Heart right ventricle (tissue), 16 donors: ENCODE data around the gene SNRNP27. TPM values are rescaled to one million over a fixed set of nuclear protein-coding genes. Genes with fewer than 3 reads are reported as not detected.

Experiments
- ATAC-seq, 8 donors: fragments of 200-7000 bp; cut with Tn5 transposase; one replicate each; pipeline ENCODE4 v1.9.1; 2020; ENCODE audit warnings: mild to moderate bottlenecking in 8 of 8, moderate library complexity in 8 of 8, moderate number of reproducible peaks in 1 of 8
- DNase-seq, 2 donors: peaks; one replicate each; pipeline ENCODE4 v3.0.0-alpha.2; 2020
- H3K27ac ChIP-seq, 10 donors: fragments of 200-600 bp; sonication (generic) in 2 of 10; one replicate each; pipeline versions ENCODE4 v1.5.0 to v1.8.0; 2020 to 2022; ENCODE audit warnings: mild to moderate bottlenecking in 3 of 10
- H3K27me3 ChIP-seq, 7 donors: fragments of 200-600 bp; one replicate each; pipeline ENCODE4 v1.8.0; 2021 to 2022; ENCODE audit warnings: mild to moderate bottlenecking in 2 of 7
- H3K36me3 ChIP-seq, 9 donors: fragments of 200-600 bp; sonication (generic) in 1 of 9; one replicate each; pipeline versions ENCODE4 v1.5.0 to v1.8.0; 2020 to 2022; ENCODE audit warnings: mild to moderate bottlenecking in 2 of 9
- H3K4me1 ChIP-seq, 9 donors: fragments of 200-600 bp; sonication (generic) in 1 of 9; one replicate each; pipeline versions ENCODE4 v1.5.0 to v1.8.0; 2020 to 2022; ENCODE audit warnings: mild to moderate bottlenecking in 4 of 9
- H3K4me3 ChIP-seq, 10 donors: fragments of 200-600 bp; sonication (generic) in 2 of 10; one replicate each; pipeline versions ENCODE4 v1.5.0 to v1.8.0; 2020 to 2022; ENCODE audit warnings: mild to moderate bottlenecking in 7 of 10, moderate library complexity in 2 of 10
- H3K9me3 ChIP-seq, 11 donors: fragments of 200-600 bp in 10 of 11; sonication (generic) in 2 of 11; one replicate each; pipeline versions ENCODE4 v1.5.0 to v1.8.0; 2013 to 2022; ENCODE audit warnings: mild to moderate bottlenecking in 2 of 11, control low read depth in 1 of 11, moderate library complexity in 1 of 11
- CTCF ChIP-seq, 9 donors: fragments of 200-600 bp; sonication (generic) in 2 of 9; IDR thresholded peaks; one replicate each; pipeline versions ENCODE4 v1.5.0 to v1.8.0; 2021 to 2022; ENCODE audit warnings: antibody characterized with exemption in 9 of 9, mild to moderate bottlenecking in 5 of 9, moderate library complexity in 1 of 9
- WGBS, 2 donors: extraction: QIAGEN DNeasy Blood & Tissue Kit; methylation state at CpG; one replicate each; pipeline ENCODE4 v1.1.7; 2013; ENCODE audit warnings: inconsistent platforms in 1 of 2; 5-methylcytosine and 5-hydroxymethylcytosine counted together
- intact Hi-C, 10 donors: fragments of 100-400 bp; cut with DNase I; formaldehyde crosslinking; loops; one replicate each; pipeline versions ENCODE4 v1.11.1 to v1.14.2; 2022
- polyA plus RNA-seq, 2 donors: library from polyadenylated mRNA; stranded (reverse); fragments of 200-250 nt; gene quantifications; one replicate each; pipeline ENCODE4 v1.2.3, GENCODE V29; 2013
- total RNA-seq, 10 donors: library from RNA; stranded (reverse); fragmentation: NEBNext Ultra II Directional in 3 of 10; extraction: Animal tissue kit (Norgen Biotek cat#: 25700) in 3 of 10; gene quantifications; one replicate each; pipeline versions ENCODE4 v1.2.1 to v1.2.4, GENCODE V29; 2021 to 2023
- donor health status: Arrhythmogenic right ventricular cardiomyopathy.
- donor health status: ischemic (EF 13 %, LVEDD 7.1; RV severe dilation, severe dysfunction).
- donor health status: healthy with polysubstance abuse.
- donor health status: DM: no; HTN: yes; CAD: no.
- donor health status: DM: no; HTN: no; CAD: no.
- donor health status: ischemic (EF 25% LVEDD 6.9; RV normal size, moderate dysfunction).
- donor health status: ischemic (EF 25% LVEDD 5.7; RV mildly dilated, moderate dysfunction).
- donor health status: healthy.
- donor health status: DM: yes; HTN: yes; CAD: no.
- donor health status: Ischemic cardiomyopathy.
- donor health status: ischemic (EF 35%, LVEDD 5.7; RV mildly dilated, moderate dysfunction).
- donor health status: nonischemic (EF 11% LVEDD 7.7; RV severe dilation, severe dysfunction).
- donor health status: DM: yes; HTN: yes; CAD: no.
- donor health status: PGD.
- donor health status: ischemic (EF 29% LVEDD 5.4; RV normal size, mild dysfunction).
- donor health status: nonischemic (EF 23%, LVEDD 6.1; RV moderate dilation, normal function).

The SNRNP27 gene
- total and polyA plus RNA-seq, 12 donors: 34.5 to 68.4 (median 53.7) TPM

- 89 to 94% methylated on average over 6 of the region's 6 CpGs for WGBS, 2 donors
- H3K9me3 ChIP-seq: no peaks in the 10 kb centered on the region
- no peak for ATAC-seq
These were observed 58.8 kb downstream of the SNRNP27 start for GRCh38 chr2:69952336-69953115.

GRCh38 chr2:69954084-69954483, 60.3 kb downstream of the SNRNP27 start:
- 94 to 97% methylated on average over 1 of the region's 1 CpG for WGBS, 2 donors
- H3K9me3 ChIP-seq: no peaks in the 10 kb centered on the region

More at GRCh38 chr2:69952336-69953115, 58.8 kb downstream of the SNRNP27 start:
- no peak for DNase-seq
- Histone ChIP-seq H3K36me3 (no peaks in the 10 kb centered on the region), H3K4me3 (no peak overlapping the region), H3K27ac (peak overlapping the region in 1 of 10 donors; percentile 40), H3K27me3 (peaks cover 0 to 12% (median 0%) of the 10 kb centered on the region in 7 donors), H3K4me1 (peaks cover 0 to 30% (median 0%) of the 10 kb centered on the region in 9 donors)
- intact Hi-C loops: no loop called here
- no peak for TF ChIP-seq CTCF (IDR thresholded peaks at IDR 0.05)

More at GRCh38 chr2:69954084-69954483, 60.3 kb downstream of the SNRNP27 start:
- Histone ChIP-seq H3K4me3 (no peak overlapping the region), H3K36me3 (no peaks in the 10 kb centered on the region), H3K4me1 (peaks cover 0 to 16% (median 0%) of the 10 kb centered on the region in 9 donors), H3K27ac (no peak overlapping the region), H3K27me3 (peaks cover 0 to 1% (median 0%) of the 10 kb centered on the region in 7 donors)
- intact Hi-C loops: no loop called here
- ATAC-seq: no peak
- DNase-seq: no peak
- no peak for TF ChIP-seq CTCF (IDR thresholded peaks at IDR 0.05)

Other genes with a start within 250 kb of the SNRNP27 start
- 10 to 100 TPM; 17.9 to 36.7 (median 26.2) TPM for gene ANXA4, start 151.8 kb upstream of the SNRNP27 start, total RNA-seq
- gene ANXA4, start 151.8 kb upstream of the SNRNP27 start, polyA plus RNA-seq: 10 to 100 TPM; 12.0 to 20.2 TPM
- gene GMCL1, start 64.3 kb upstream of the SNRNP27 start, total RNA-seq: 1 to 10 TPM; 4.3 to 8.0 (median 5.1) TPM
- 1 to 10 TPM; 2.9 to 3.3 TPM for gene GMCL1, start 64.3 kb upstream of the SNRNP27 start, polyA plus RNA-seq
- 10 to 100 TPM in 2 of 10 donors, 1 to 10 TPM in 8; 4.4 to 11.6 (median 6.6) TPM for gene MXD1, start 21.2 kb downstream of the SNRNP27 start, total RNA-seq
- 1 to 10 TPM; 2.0 to 2.3 TPM for gene MXD1, start 21.2 kb downstream of the SNRNP27 start, polyA plus RNA-seq
- 1 to 10 TPM in 4 of 10 donors, under 1 TPM in 6; 0.36 to 1.3 (median 0.77) TPM for gene ASPRV1, start 67.7 kb downstream of the SNRNP27 start, total RNA-seq
- gene ASPRV1, start 67.7 kb downstream of the SNRNP27 start, polyA plus RNA-seq: 1 to 10 TPM; 1.0 to 1.5 TPM
- 100 to 1,000 TPM; 197 to 275 (median 219) TPM for gene PCBP1, start 193.5 kb downstream of the SNRNP27 start, total RNA-seq
- gene PCBP1, start 193.5 kb downstream of the SNRNP27 start, polyA plus RNA-seq: 100 to 1,000 TPM; 237 to 288 TPM